HG02610 (cell line): Measurements from ENCODE around the gene APOD.
"Not testable (repeated sequence)": the region's sequence is repeated elsewhere in the genome, so short reads cannot be mapped to it uniquely, and the experiment has no call there.

Experiments
- ATAC-seq: cut with Tn5 transposase; IDR thresholded peaks from one replicate; pipeline ENCODE4 v1.9.1; 2021; ENCODE audit warnings: mild to moderate bottlenecking, moderate library complexity; ENCODE audit not compliant: unreplicated experiment

The APOD gene

GRCh38 chr3:195583831-195584542 is at the start of gene APOD:
APOD (minus strand) TSS chr3:195583940; CDS start chr3:195579461, 4,479 bp downstream.
- no peak for ATAC-seq

GRCh38 chr3:195633351-195633750 is 49.6 kb upstream of the APOD start:
- not testable (repeated sequence) for ATAC-seq

GRCh38 chr3:195632501-195633185 is 48.9 kb upstream of the APOD start:
- not testable (repeated sequence) for ATAC-seq

- ATAC-seq, result not testable (repeated sequence)
Measured at GRCh38 chr3:195632046-195632445, 48.3 kb upstream of the APOD start.

- ATAC-seq, result not testable (repeated sequence)
Measured at GRCh38 chr3:195630938-195631495, 47.3 kb upstream of the APOD start.

GRCh38 chr3:195630086-195630917 is 46.6 kb upstream of the APOD start:
- not testable (repeated sequence) for ATAC-seq

GRCh38 chr3:195629682-195630081 is 45.9 kb upstream of the APOD start:
- not testable (repeated sequence) for ATAC-seq

- not testable (repeated sequence) for ATAC-seq
Measured at GRCh38 chr3:195628386-195628920, 44.7 kb upstream of the APOD start.

- ATAC-seq, result not testable (repeated sequence)
Measured at GRCh38 chr3:195627515-195628385, 44.0 kb upstream of the APOD start.

- peak; percentile 76 for ATAC-seq
Measured at GRCh38 chr3:195624603-195625560, 41.1 kb upstream of the APOD start.

GRCh38 chr3:195624171-195624570 is 40.4 kb upstream of the APOD start:
- ATAC-seq, result not testable (repeated sequence)

- ATAC-seq, result not testable (repeated sequence)
Measured at GRCh38 chr3:195623217-195623965, 39.7 kb upstream of the APOD start.

- not testable (repeated sequence) for ATAC-seq
Measured at GRCh38 chr3:195622523-195623170, 38.9 kb upstream of the APOD start.

- not testable (repeated sequence) for ATAC-seq
Measured at GRCh38 chr3:195622012-195622411, 38.3 kb upstream of the APOD start.

GRCh38 chr3:195621095-195621494 is 37.4 kb upstream of the APOD start:
- not testable (repeated sequence) for ATAC-seq

GRCh38 chr3:195620476-195620875 is 36.7 kb upstream of the APOD start:
- not testable (repeated sequence) for ATAC-seq
